WTC11 (cell line): ENCODE results near the gene TMEM239. TPM values are rescaled to one million over a fixed set of nuclear protein-coding genes. Genes with fewer than 3 reads are reported as not detected.

Experiments
- ATAC-seq: fragments of 200-7000 bp; cut with Tn5 transposase; 2 replicates; pipeline ENCODE4 v1.10.0; 2021; ENCODE audit warnings: mild to moderate bottlenecking, moderate library complexity
- CTCF ChIA-PET: fragments of 300-600 bp; sonication (Branson Sonifier 250); formaldehyde crosslinking; loops from one replicate; lab custom pipeline; 2021; ENCODE audit warnings: antibody characterized with exemption; lab: Charles Lee
- POLR2A ChIA-PET: fragments of 350-600 bp; sonication (Branson Sonifier 250); formaldehyde crosslinking; loops from one replicate; lab custom pipeline; 2021; ENCODE audit warnings: antibody characterized with exemption; lab: Charles Lee
- DNase-seq: peaks from one replicate; pipeline ENCODE4 v3.0.0; 2021; ENCODE audit warnings: low spot score
- H3K27ac Mint-ChIP-seq: 2 replicates; pipeline ENCODE4 v1.8.0; 2021; ENCODE audit warnings: mixed read lengths
- H3K27me3 Mint-ChIP-seq: 2 replicates; pipeline ENCODE4 v1.8.0; 2021; ENCODE audit warnings: low read depth, mild to moderate bottlenecking, moderate library complexity, mixed read lengths
- H3K36me3 Mint-ChIP-seq: 2 replicates; pipeline ENCODE4 v1.8.0; 2021; ENCODE audit warnings: mixed read lengths
- H3K4me1 Mint-ChIP-seq: 2 replicates; pipeline ENCODE4 v1.8.0; 2022; ENCODE audit warnings: mixed read lengths
- H3K4me3 Mint-ChIP-seq: 2 replicates; pipeline ENCODE4 v1.8.0; 2021; ENCODE audit warnings: mild to moderate bottlenecking, moderate library complexity, mixed read lengths
- H3K9me3 Mint-ChIP-seq: 2 replicates; pipeline ENCODE4 v1.8.0; 2021; ENCODE audit warnings: mixed read lengths
- ARID4B ChIP-seq: sonication (generic); formaldehyde crosslinking; IDR thresholded peaks from 2 replicates; pipeline ENCODE4 v1.8.0; 2023; ENCODE audit warnings: missing genetic modification reagents, mild to moderate bottlenecking, borderline replicate concordance
- E2F1 ChIP-seq: sonication (generic); formaldehyde crosslinking; IDR thresholded peaks from 2 replicates; pipeline ENCODE4 v1.8.0; 2022; ENCODE audit warnings: mild to moderate bottlenecking, missing genetic modification reagents
- ETV6 ChIP-seq: sonication (generic); formaldehyde crosslinking; IDR thresholded peaks from 2 replicates; pipeline ENCODE4 v1.8.1; 2022; ENCODE audit warnings: mild to moderate bottlenecking, missing genetic modification reagents
- HMGA2 ChIP-seq: fragments of 250-450 bp; sonication (Bioruptor Pico); IDR thresholded peaks from 2 replicates; pipeline ENCODE4 v1.4.0; 2021; ENCODE audit warnings: mild to moderate bottlenecking, moderate library complexity
- JAZF1 ChIP-seq: fragments of 250-450 bp; sonication (Bioruptor Pico); IDR thresholded peaks from 2 replicates; pipeline ENCODE4 v1.9.0; 2021; ENCODE audit warnings: moderate library complexity, mild to moderate bottlenecking, inconsistent platforms
- JUN ChIP-seq: sonication (generic); formaldehyde crosslinking; IDR thresholded peaks from 2 replicates; pipeline ENCODE4 v1.8.0; 2023; ENCODE audit warnings: mild to moderate bottlenecking, missing genetic modification reagents
- KAT7 ChIP-seq: sonication (generic); formaldehyde crosslinking; IDR thresholded peaks from 2 replicates; pipeline ENCODE4 v1.8.1; 2023; ENCODE audit warnings: missing genetic modification reagents, mild to moderate bottlenecking, borderline replicate concordance
- MXD4 ChIP-seq: fragments of 250-450 bp; sonication (Bioruptor Pico); IDR thresholded peaks from 2 replicates; pipeline ENCODE4 v1.8.0; 2021; ENCODE audit warnings: mild to moderate bottlenecking, moderate library complexity, borderline replicate concordance
- RORB ChIP-seq: fragments of 250-450 bp; sonication (Bioruptor Pico); IDR thresholded peaks from 2 replicates; pipeline ENCODE4 v1.9.0; 2021; ENCODE audit warnings: mild to moderate bottlenecking
- USF1 ChIP-seq: sonication (generic); formaldehyde crosslinking; IDR thresholded peaks from 2 replicates; pipeline ENCODE4 v1.8.0; 2022; ENCODE audit warnings: mild to moderate bottlenecking, missing genetic modification reagents
- USF2 ChIP-seq: sonication (generic); formaldehyde crosslinking; IDR thresholded peaks from 2 replicates; pipeline ENCODE4 v1.8.1; 2023; ENCODE audit warnings: mild to moderate bottlenecking, missing genetic modification reagents, moderate library complexity
- ZMAT4 ChIP-seq: fragments of 250-450 bp; sonication (Bioruptor Pico); IDR thresholded peaks from 2 replicates; pipeline ENCODE4 v1.9.0; 2021; ENCODE audit warnings: mild to moderate bottlenecking
- ZNF121 ChIP-seq: sonication (generic); formaldehyde crosslinking; IDR thresholded peaks from 2 replicates; pipeline ENCODE4 v1.8.0; 2023; ENCODE audit warnings: missing genetic modification reagents
- ZNF263 ChIP-seq: sonication (generic); formaldehyde crosslinking; IDR thresholded peaks from 2 replicates; pipeline ENCODE4 v1.8.1; 2022; ENCODE audit warnings: low read depth, mild to moderate bottlenecking, moderate library complexity, missing genetic modification reagents
- ZNF281 ChIP-seq: sonication (generic); formaldehyde crosslinking; IDR thresholded peaks from 2 replicates; pipeline ENCODE4 v1.8.0; 2023; ENCODE audit warnings: mild to moderate bottlenecking, missing genetic modification reagents
- ZNF396 ChIP-seq: fragments of 250-450 bp; sonication (Bioruptor Pico); IDR thresholded peaks from 2 replicates; pipeline ENCODE4 v1.8.0; 2021; ENCODE audit warnings: mild to moderate bottlenecking, moderate library complexity, borderline replicate concordance
- ZNF416 ChIP-seq: fragments of 250-450 bp; sonication (Bioruptor Pico); IDR thresholded peaks from 2 replicates; pipeline ENCODE4 v1.9.0; 2021; ENCODE audit warnings: mild to moderate bottlenecking, inconsistent platforms
- ZNF423 ChIP-seq: fragments of 250-450 bp; sonication (Bioruptor Pico); IDR thresholded peaks from 2 replicates; pipeline ENCODE4 v2.1.2; 2022; ENCODE audit warnings: mild to moderate bottlenecking, moderate library complexity
- ZNF425 ChIP-seq: fragments of 250-450 bp; sonication (Bioruptor Pico); conservative IDR thresholded peaks from 2 replicates; pipeline ENCODE4 v1.9.0; 2021; ENCODE audit warnings: mild to moderate bottlenecking
- ZSCAN18 ChIP-seq: fragments of 250-450 bp; sonication (Bioruptor Pico); IDR thresholded peaks from 2 replicates; pipeline ENCODE4 v2.1.2; 2022; ENCODE audit warnings: mild to moderate bottlenecking, moderate library complexity
- total RNA-seq: library from RNA; stranded (reverse); gene quantifications from 3 replicates; pipeline ENCODE4 v1.2.3, GENCODE V29; 2021

The TMEM239 gene
- total RNA-seq, 1 experiment from 2014 or later: not detected

- TF ChIP-seq KAT7 (no peak), JAZF1 (CRISPR knock-in tag) (no peak), ARID4B (no peak)
These were observed 9.6 kb downstream of the TMEM239 start (continued) for GRCh38 chr20:2825761-2826160.

- Mint-ChIP-seq H3K9me3 (no peaks in the 10 kb centered on the region), H3K27me3 (peaks cover 50% of the 10 kb centered on the region), H3K4me1 (peaks cover 2% of the 10 kb centered on the region), H3K27ac (no peak overlapping the region), H3K36me3 (no peaks in the 10 kb centered on the region), H3K4me3 (no peak overlapping the region)
- ATAC-seq: no peak
- no peak for TF ChIP-seq RORB
- TF ChIP-seq ZNF263 (CRISPR knock-in tag): no peak
- TF ChIP-seq ZMAT4 (CRISPR knock-in tag): no peak
- no peak for TF ChIP-seq HMGA2 (CRISPR knock-in tag)
- no peak for TF ChIP-seq ZNF416 (CRISPR knock-in tag)
- TF ChIP-seq ZNF121 (CRISPR knock-in tag): no peak
- TF ChIP-seq JUN: no peak
- TF ChIP-seq E2F1: no peak
- CTCF ChIA-PET: interaction anchor here (0.6 kb wide), 1 partner anchor 289 kb away, joined by 4 read pairs; no protein-coding TSS in a partner anchor
- POLR2A ChIA-PET: no interaction called here
- DNase-seq: no peak
These were observed 10.5 kb downstream of the TMEM239 start for GRCh38 chr20:2826655-2827054.

- ATAC-seq (no peak), DNase-seq (no peak)
- POLR2A ChIA-PET: interaction anchor here (0.6 kb wide), 1 partner anchor 41 kb away, joined by 5 read pairs; no protein-coding TSS in a partner anchor
- H3K9me3 Mint-ChIP-seq: no peaks in the 10 kb centered on the region
- CTCF ChIA-PET: no interaction called here
- H3K4me1 Mint-ChIP-seq: no peaks in the 10 kb centered on the region
- no peaks in the 10 kb centered on the region for H3K36me3 Mint-ChIP-seq
- H3K4me3 Mint-ChIP-seq: no peak overlapping the region
- H3K27me3 Mint-ChIP-seq: peaks cover 43% of the 10 kb centered on the region
- no peak overlapping the region for H3K27ac Mint-ChIP-seq
- no peak for TF ChIP-seq USF2 (CRISPR knock-in tag)
- no peak for TF ChIP-seq ZNF281 (CRISPR knock-in tag)
- TF ChIP-seq ZSCAN18 (CRISPR knock-in tag): no peak
- no peak for TF ChIP-seq ZNF425
- no peak for TF ChIP-seq ZNF423 (CRISPR knock-in tag)
- no peak for TF ChIP-seq ZNF396 (CRISPR knock-in tag)
- no peak for TF ChIP-seq MXD4
- TF ChIP-seq USF1 (CRISPR knock-in tag): no peak
- TF ChIP-seq ETV6 (CRISPR knock-in tag): no peak
These were observed 13.2 kb downstream of the TMEM239 start for GRCh38 chr20:2829376-2829775.
